K562 (cell line): ENCODE results near the gene PRDM15. TPM values are rescaled to one million over a fixed set of nuclear protein-coding genes. Genes with fewer than 3 reads are reported as not detected.

Experiments
- ATAC-seq: fragments of 200-7000 bp; cut with Tn5 transposase; 3 replicates; pipeline ENCODE4 v1.9.1; 2020; ENCODE audit warnings: moderate library complexity
- BruUV-seq: library from RNA; stranded (reverse); fragments of 400-500 nt; replicated peaks from 2 replicates; lab custom pipeline; 2021; lab: Mats Ljungman, UMichigan
- CTCF ChIA-PET: fragments of 300-600 bp; formaldehyde crosslinking; extraction: SDS; loops from one replicate; lab custom pipeline; 2021; ENCODE audit warnings: low intra/inter-chr PET ratio; lab: Yijun Ruan, JAX
- POLR2A ChIA-PET: fragments of 300-600, 350-650 bp; sonication (Branson Sonifier 250); formaldehyde crosslinking; extraction: SDS; loops from one replicate; lab custom pipeline; 2021; ENCODE audit warnings: antibody characterized with exemption, inconsistent platforms; lab: Yijun Ruan, JAX
- DNase-seq, 4 experiments: peaks; one replicate each; pipeline versions ENCODE4 v3.0.0 to v3.0.0-alpha.2; 2011 to 2018; ENCODE audit warnings: low spot score in 3 of 4, mixed read lengths in 3 of 4; ENCODE audit errors: extremely low read depth in 1 of 4
- FAIRE-seq: peaks from 2 replicates; lab custom pipeline; 2011; peaks lifted over from hg19 to GRCh38; lab: Jason Lieb, UNC
- H2AFZ ChIP-seq: 2 replicates; pipeline ENCODE4 v1.6.0; 2011; ENCODE audit warnings: low read depth, low read length, control low read depth, inconsistent platforms
- H3K27ac ChIP-seq: fragments of 200-600 bp; 3 replicates; pipeline ENCODE4 v1.8.0; 2011; ENCODE audit warnings: low read depth, mild to moderate bottlenecking, control low read depth, inconsistent platforms, low read length, moderate library complexity, mixed read lengths; ENCODE audit errors: extremely low read depth
- H3K27me3 ChIP-seq, 2 experiments: fragments of 300-600 bp in 1 of 2; 2 replicates in 1 of 2; 3 replicates in 1 of 2; pipeline versions ENCODE4 v1.6.0 to v1.8.0; 2011; ENCODE audit warnings: inconsistent platforms in 2 of 2, low read length in 2 of 2, mild to moderate bottlenecking in 1 of 2, mixed read lengths in 1 of 2, moderate library complexity in 1 of 2; ENCODE audit not compliant: control insufficient read depth in 2 of 2, insufficient read depth in 2 of 2
- H3K36me3 ChIP-seq: fragments of 300-600 bp; 3 replicates; pipeline ENCODE4 v1.8.0; 2011; ENCODE audit warnings: mild to moderate bottlenecking, low read length, inconsistent platforms; ENCODE audit not compliant: control insufficient read depth, insufficient read depth
- H3K4me1 ChIP-seq, 2 experiments: fragments of 200-600 bp in 1 of 2; replicated peaks in 1 of 2; 2 replicates in 1 of 2; 3 replicates in 1 of 2; pipeline versions ENCODE4 v1.5.1 to v1.8.0; 2011; ENCODE audit warnings: inconsistent platforms in 2 of 2, low read length in 2 of 2, mild to moderate bottlenecking in 1 of 2, mixed read lengths in 1 of 2, moderate library complexity in 1 of 2; ENCODE audit not compliant: control insufficient read depth in 2 of 2, insufficient read depth in 2 of 2
- H3K4me2 ChIP-seq: 2 replicates; pipeline ENCODE4 v1.6.1; 2011; ENCODE audit warnings: low read length, control low read depth, inconsistent platforms, mixed read lengths; ENCODE audit not compliant: insufficient read depth
- H3K4me3 ChIP-seq: fragments of 200-600 bp; sonication (generic), shearing (Covaris generic); 2 replicates; pipeline ENCODE4 v1.5.1; 2016; ENCODE audit warnings: control low read depth, inconsistent platforms
- H3K79me2 ChIP-seq: fragments of 200-600 bp; 3 replicates; pipeline ENCODE4 v1.8.0; 2011; ENCODE audit warnings: low read length, inconsistent platforms; ENCODE audit not compliant: control insufficient read depth, insufficient read depth
- H3K9ac ChIP-seq, 2 experiments: 2 replicates each; pipeline versions ENCODE4 v1.6.0 to v1.6.1; 2011; ENCODE audit warnings: low read depth in 2 of 2, low read length in 2 of 2, control low read depth in 1 of 2, inconsistent platforms in 1 of 2, mild to moderate bottlenecking in 1 of 2, mixed read lengths in 1 of 2; ENCODE audit not compliant: insufficient read depth in 1 of 2
- H3K9me1 ChIP-seq: one replicate; pipeline ENCODE4 v1.6.0; 2011; ENCODE audit warnings: inconsistent platforms, mild to moderate bottlenecking, low read length, moderate library complexity; ENCODE audit not compliant: control insufficient read depth, insufficient read depth
- H3K9me3 ChIP-seq: replicated peaks from 2 replicates; pipeline ENCODE4 v1.5.1; 2011; ENCODE audit warnings: low read depth, low read length, inconsistent platforms; ENCODE audit not compliant: control insufficient read depth, insufficient read depth
- H4K20me1 ChIP-seq: replicated peaks from 2 replicates; pipeline ENCODE4 v1.6.1; 2011; ENCODE audit warnings: low read length, inconsistent platforms, mixed read lengths; ENCODE audit not compliant: control insufficient read depth, insufficient read depth
- ARID3B ChIP-seq: fragments of 250-450 bp; sonication (Bioruptor Pico); IDR thresholded peaks from 2 replicates; pipeline ENCODE4 v1.4.0; 2020; ENCODE audit warnings: borderline replicate concordance
- ATF7 ChIP-seq: fragments of 450-650 bp; IDR thresholded peaks from 2 replicates; pipeline ENCODE4 v1.7.1; 2014; ENCODE audit warnings: mild to moderate bottlenecking, moderate library complexity
- CHD4 ChIP-seq: fragments of 200-600 bp; sonication (generic); IDR thresholded peaks from 3 replicates; pipeline ENCODE4 v1.6.1; 2012; ENCODE audit warnings: low read depth, mild to moderate bottlenecking, mixed read lengths, low read length, inconsistent platforms; ENCODE audit not compliant: insufficient read depth, insufficient replicate concordance, poor library complexity, severe bottlenecking
- HNRNPH1 ChIP-seq: fragments of 200-400 bp; formaldehyde crosslinking; optimal IDR thresholded peaks from 2 replicates; pipeline ENCODE3; 2017; ENCODE audit warnings: low read depth, mild to moderate bottlenecking, low read length, moderate library complexity
- KLF16 ChIP-seq: IDR thresholded peaks from 2 replicates; pipeline ENCODE4 v1.6.1; 2016; ENCODE audit warnings: antibody characterized with exemption
- MCM2 ChIP-seq: fragments of 450-650 bp; IDR thresholded peaks from 2 replicates; pipeline ENCODE4 v1.6.1; 2017; ENCODE audit warnings: low read depth, mild to moderate bottlenecking
- STAG1 ChIP-seq: sonication (generic); formaldehyde crosslinking; IDR thresholded peaks from 2 replicates; pipeline ENCODE4 v1.5.0; 2020; ENCODE audit warnings: missing genetic modification reagents, borderline replicate concordance
- ZBTB2 ChIP-seq: fragments of 450-650 bp; IDR thresholded peaks from 2 replicates; pipeline ENCODE4 v1.6.1; 2016; ENCODE audit warnings: antibody characterized with exemption
- ZFX ChIP-seq: sonication (generic); formaldehyde crosslinking; IDR thresholded peaks from 2 replicates; pipeline ENCODE4 v1.8.0; 2022; ENCODE audit warnings: mild to moderate bottlenecking, missing genetic modification reagents, moderate library complexity
- ZNF12 ChIP-seq: sonication (generic); formaldehyde crosslinking; IDR thresholded peaks from 2 replicates; pipeline ENCODE4 v1.4.0; 2020; ENCODE audit warnings: mild to moderate bottlenecking, missing genetic modification reagents
- ZNF134 ChIP-seq: fragments of 250-450 bp; sonication (Bioruptor Pico); conservative IDR thresholded peaks from 2 replicates; pipeline ENCODE4 v1.4.0; 2020
- WGBS: fragments of 100-300 bp; shearing (Covaris generic); methylation state at CpG from one replicate; pipeline ENCODE4 v1.1.6; 2016; ENCODE audit warnings: low coverage, mixed read lengths; ENCODE audit not compliant: insufficient coverage; ENCODE audit errors: missing lambda C conversion rate; 5-methylcytosine and 5-hydroxymethylcytosine counted together
- in situ Hi-C: fragments of 300-500 bp; cut with MboI; formaldehyde crosslinking; loops from 4 replicates; pipeline ENCODE4 v1.15.0; 2018; ENCODE audit warnings: inconsistent platforms, mixed read lengths
- intact Hi-C: fragments of 100-400 bp; cut with micrococcal nuclease; formaldehyde crosslinking; loops from 2 replicates; pipeline ENCODE4 v1.14.2; 2022
- polyA plus RNA-seq, 8 experiments: library from polyadenylated mRNA; depleted of rRNA in 4 of 8; stranded (reverse) in 5 of 8; unstranded in 3 of 8; fragments of >200 nt; fragmentation: Nextera tagmentation in 2 of 8; fragmentation: Illumina TruSeq in 1 of 8; extraction: Ambion mirVana in 2 of 8; extraction: Trizol in 1 of 8; gene quantifications; 2 replicates each; pipeline versions ENCODE4 v1.2.1 to v1.2.3, GENCODE V29; 2011 to 2014; ENCODE audit warnings: inconsistent platforms in 1 of 8, missing spikeins in 1 of 8
- total RNA-seq, 7 experiments: library from RNA; depleted of rRNA in 6 of 7; stranded (reverse); fragments of >200 nt in 6 of 7; fragmentation: Illumina TruSeq in 2 of 7; extraction: Trizol in 2 of 7; gene quantifications; 2 replicates each; pipeline versions ENCODE4 v1.2.1 to v1.2.3, GENCODE V29; 2011 to 2021; ENCODE audit warnings: low replicate concordance in 1 of 7

The PRDM15 gene
- total and polyA plus RNA-seq, 9 of the 15 experiments (the other 6 are each of a cell fraction or from before 2014, with no cell fraction given) = 0.93 to 9.2 (median 6.2) TPM

DNA sequence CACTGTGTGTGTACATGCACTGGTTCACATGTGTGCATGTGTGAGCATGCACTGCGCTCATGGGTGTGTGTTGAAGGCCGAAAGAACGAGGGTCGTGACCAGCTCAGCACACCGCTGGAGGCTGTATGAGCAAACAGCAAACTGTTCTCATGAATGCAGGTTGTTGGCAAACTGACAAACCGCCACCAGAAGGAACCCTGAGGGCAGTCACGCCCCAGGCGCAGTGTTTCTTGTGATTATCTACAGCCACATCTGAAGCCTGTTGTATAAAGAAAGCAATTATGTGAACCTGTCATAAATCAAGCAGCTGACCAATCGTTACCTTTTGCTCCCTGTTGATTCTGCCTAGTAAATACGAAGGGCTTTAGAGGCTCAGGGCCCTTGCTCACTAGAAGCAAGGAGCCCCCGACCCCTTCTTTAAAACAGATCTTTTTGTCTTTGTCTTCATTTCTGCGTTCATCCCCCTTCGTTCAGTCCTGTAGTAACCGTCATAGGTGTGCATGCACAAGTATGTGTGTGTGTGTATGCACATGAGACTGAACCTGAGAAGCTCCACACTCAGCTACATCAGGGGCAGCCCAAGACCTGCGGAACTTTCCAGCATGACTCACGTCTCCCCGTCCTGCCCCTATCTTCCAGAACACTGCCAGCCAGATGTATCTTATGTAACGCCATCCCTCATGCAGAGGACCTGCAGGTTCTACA lies 95.5 kb downstream of the PRDM15 start:
- no peaks in the 10 kb centered on the region for H3K79me2 ChIP-seq
- no peak overlapping the region for H3K4me2 ChIP-seq
- under 1% methylated on average over 18 of the region's 18 CpGs for WGBS
- H2AFZ ChIP-seq = no peak overlapping the region
- H4K20me1 ChIP-seq = no peaks in the 10 kb centered on the region
- ATAC-seq (peak; percentile 86), FAIRE-seq (peak; percentile 59), DNase-seq (peak in 2 of 4 experiments; percentile 38 to 80)
- H3K4me3 ChIP-seq = no peak overlapping the region
- no peaks in the 10 kb centered on the region for H3K36me3 ChIP-seq
- peaks cover 18 to 26% of the 10 kb centered on the region in 2 experiments; a peak in 4 of 5 replicates for H3K27me3 ChIP-seq
- CTCF ChIA-PET = interaction anchor here (0.6 kb wide), 1 partner anchor 171 kb away, joined by 3 read pairs; no protein-coding TSS in a partner anchor
- no peak overlapping the region for H3K27ac ChIP-seq
- H3K9ac ChIP-seq = no peak overlapping the region
- in situ Hi-C loops = loop anchor here (5.0 kb wide), 1 partner anchor 171 kb away; no protein-coding TSS in a partner anchor
- no peaks in the 10 kb centered on the region for H3K9me1 ChIP-seq
- peaks cover 6 to 12% of the 10 kb centered on the region in 2 experiments; a peak in 4 of 5 replicates for H3K4me1 ChIP-seq
- no TSS peak for BruUV-seq
- H3K9me3 ChIP-seq = no peaks in the 10 kb centered on the region
- intact Hi-C loops = no loop called here
- POLR2A ChIA-PET = no interaction called here
- TF ChIP-seq MCM2 (no peak), HNRNPH1 (no peak), ZBTB2 (no peak), ARID3B (no peak), KLF16 (peak; percentile 62; the same call in 1 of the 2 replicates), ZFX (CRISPR knock-in tag) (no peak), ZNF12 (no peak), CHD4 (no peak), STAG1 (no peak), ZNF134 (CRISPR knock-in tag) (no peak), ATF7 (no peak; the same call in 1 of the 2 replicates)
